HG02798 (cell line): ENCODE data around the gene MORN1.

Experiments
- ATAC-seq: cut with Tn5 transposase; IDR thresholded peaks from one replicate; pipeline ENCODE4 v1.9.1; 2021; ENCODE audit warnings: mild to moderate bottlenecking; ENCODE audit not compliant: unreplicated experiment, poor library complexity

The MORN1 gene

DNA sequence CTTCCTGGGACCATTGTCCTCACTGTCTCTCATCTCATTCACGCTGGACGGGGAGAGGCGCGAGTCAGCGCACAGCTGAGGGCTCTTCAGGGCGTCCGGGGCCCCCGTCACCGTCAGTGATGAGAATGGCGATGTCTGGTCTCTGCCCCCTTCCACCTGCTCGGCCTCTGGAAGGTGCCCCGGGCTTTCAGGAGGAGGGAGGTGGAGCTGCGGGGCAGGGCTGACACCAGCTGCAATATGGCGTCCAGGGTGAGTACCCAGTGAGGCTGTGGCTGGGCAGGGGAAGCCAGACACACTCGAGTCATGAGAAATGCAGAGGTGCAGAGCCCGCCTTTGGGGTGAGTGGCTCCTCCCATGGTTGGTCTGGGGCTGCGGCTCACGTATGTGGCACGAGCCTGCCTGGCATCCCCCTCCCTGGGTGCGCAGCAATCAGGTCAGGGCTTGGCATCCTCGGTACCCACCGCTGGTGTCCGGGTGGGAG is 15.1 kb downstream of the MORN1 start:
- no peak for ATAC-seq

DNA sequence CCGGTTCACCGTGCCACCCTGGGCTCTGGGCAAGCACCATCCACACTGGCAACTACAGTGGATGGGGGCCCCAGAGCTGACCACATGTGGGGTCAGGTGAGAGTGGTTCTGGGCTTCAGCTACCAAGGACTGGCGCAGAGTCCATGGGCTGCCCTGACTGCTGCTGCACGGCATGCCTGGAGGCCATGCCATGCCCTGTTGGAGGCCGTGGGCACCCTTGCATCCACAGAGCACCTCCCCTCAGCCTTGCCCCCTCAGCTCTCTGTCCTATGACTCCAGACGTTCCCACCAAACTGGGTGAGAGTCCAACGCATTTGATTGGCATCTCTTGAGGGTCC is 15.5 kb downstream of the MORN1 start:
- no peak for ATAC-seq

DNA sequence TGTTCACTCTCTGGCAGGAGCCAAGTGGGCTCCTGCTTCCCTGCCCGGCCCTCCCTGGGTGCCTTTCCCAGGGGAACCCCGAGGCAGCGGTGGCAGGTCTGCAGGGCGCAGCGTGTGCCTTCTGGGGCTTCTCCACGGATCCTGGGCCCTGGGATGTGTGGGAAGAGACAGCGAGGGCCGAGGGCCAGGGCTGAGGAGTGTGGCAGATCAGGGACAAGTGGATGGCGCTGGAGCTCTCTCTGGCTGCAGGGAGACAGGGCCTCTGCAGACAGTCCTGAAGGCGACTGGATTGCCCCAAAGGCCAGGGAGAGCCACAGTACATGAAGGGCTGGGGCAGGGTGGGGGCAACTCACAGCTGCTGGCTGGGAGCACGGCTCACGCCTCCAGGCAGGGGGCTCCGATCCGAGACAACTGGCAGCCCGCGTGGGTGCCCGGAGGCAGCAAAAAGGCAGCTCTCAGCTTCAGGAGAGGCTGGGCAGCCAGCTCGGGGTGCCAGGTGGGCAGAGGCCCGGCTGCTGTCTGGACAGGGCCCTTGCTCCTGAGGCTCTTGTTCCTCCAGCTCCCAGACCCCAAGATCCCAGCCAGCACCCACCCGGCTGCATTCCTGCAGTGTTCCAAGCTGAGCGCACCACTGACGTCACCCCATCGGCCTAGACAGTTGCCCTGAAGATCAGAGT is 16.0 kb downstream of the MORN1 start:
- no peak for ATAC-seq

DNA sequence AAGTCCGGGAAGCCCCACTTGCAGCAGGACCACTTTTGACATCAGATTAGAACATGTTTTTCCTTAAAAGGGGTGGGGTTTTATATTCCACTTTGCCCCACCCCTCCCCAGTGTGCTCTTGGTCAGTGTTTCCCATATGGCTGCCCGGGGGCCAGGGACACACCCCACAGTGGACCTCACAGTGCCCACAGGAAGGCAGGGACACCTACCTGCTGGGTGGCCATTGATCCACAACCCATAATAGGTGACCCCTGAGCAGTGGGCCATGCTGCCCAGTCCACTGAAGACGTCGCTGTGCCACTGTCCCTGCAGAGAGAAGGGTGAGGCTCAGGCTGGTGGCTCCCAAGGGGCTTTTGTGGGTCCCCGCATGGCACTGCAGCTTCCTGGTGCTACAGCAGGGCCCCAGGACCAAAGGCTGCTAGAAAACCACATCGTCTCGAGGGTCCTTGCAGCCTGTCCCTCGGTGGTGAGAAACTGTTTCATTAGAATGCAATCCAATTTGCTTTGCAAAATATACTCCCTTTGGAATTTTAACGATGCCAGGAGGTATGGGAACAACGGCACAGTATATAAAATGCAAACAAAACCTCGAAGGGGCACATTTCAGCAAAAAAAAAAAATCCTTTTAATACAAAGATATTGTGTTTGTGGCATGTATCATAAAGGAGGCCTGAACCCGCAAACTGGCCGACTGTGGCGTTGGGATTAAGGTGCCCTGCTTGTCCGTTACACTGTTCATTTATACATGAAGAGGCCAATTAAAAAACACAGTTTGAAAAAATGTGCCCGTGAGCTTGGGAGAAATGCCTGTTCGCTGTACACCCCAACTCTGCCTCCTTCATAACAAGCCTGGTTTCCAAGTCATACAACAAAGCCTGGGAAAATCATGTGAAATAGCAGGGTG is 16.9 kb downstream of the MORN1 start:
- ATAC-seq = no peak

DNA sequence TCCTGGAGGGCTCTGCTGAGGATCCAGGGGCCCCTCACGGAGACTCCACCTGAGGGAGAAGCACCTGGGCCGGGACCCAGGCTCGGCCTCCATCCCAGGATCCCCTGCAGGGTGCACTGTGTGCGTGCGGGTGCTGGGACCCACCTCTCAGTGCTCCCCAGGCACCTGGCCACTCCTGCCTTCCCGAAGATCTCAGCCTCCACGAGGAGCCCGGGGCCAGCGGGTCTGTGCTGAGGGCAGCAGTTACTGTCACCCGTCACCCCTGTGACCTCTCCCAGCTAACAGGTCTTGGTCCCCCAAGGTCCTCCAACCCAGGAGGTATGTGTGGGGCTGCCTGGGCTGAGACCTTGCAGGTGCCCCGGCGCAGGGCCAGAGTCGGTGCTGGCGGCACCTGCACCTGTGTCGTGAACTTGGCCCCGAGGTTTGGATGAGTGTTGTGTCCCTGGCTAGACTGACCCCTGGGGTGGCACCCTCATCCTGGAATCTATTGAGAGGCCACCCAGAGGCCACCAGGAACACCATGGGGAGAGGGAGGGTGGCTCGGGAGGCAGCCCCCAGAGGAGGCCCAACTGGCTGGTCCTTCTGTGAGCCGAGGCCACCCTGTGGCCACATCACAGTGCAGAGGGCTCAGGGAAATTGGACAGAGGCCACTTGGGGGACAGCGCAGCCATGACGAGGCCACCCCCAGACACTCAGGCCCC is 17.7 kb downstream of the MORN1 start:
- no peak for ATAC-seq

DNA sequence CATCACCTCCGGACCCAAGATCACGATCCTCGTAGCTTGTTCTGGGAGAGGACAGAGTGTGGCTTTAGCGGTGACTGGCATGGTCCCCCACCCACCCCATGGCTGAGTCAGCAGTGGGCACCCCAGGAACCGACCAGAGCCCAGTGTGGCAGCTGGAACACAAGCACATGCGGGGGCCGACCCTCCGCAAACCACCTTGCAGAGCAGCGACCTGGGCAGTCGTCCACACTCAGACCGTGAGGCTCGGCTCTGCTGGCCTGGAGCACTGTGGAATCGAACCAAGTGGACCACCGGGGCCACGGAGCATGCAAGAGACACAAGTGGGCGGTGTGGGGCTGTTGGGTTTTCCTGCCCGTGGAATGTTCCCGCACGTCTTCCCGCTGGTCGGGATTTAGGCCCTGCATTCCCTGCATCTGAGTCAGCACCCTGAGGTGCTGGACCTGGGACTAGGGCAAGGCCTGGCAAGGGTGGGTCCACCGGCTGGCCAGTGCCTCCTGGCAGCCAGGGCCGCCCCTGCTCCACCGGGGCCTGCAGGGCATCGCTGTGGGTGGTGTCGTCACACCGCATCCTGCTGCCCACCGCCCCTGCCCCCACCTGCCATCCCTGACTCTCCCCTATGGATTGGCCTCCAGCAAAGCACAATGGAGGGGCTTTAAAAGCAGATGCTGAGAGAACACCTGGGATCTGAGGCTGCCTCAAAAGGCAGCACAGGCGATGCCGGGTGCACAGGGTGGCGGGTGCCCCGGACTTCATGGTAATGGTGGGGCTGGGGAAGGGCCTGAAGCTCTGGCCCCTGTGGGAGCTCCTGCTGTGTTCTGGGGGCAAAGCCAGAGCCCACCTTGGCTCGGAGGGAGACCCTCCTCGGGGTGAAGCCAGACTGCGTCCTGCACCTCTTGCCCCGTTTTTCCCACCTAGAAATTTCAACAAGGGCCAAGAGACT is 18.5 kb downstream of the MORN1 start:
- no peak for ATAC-seq

DNA sequence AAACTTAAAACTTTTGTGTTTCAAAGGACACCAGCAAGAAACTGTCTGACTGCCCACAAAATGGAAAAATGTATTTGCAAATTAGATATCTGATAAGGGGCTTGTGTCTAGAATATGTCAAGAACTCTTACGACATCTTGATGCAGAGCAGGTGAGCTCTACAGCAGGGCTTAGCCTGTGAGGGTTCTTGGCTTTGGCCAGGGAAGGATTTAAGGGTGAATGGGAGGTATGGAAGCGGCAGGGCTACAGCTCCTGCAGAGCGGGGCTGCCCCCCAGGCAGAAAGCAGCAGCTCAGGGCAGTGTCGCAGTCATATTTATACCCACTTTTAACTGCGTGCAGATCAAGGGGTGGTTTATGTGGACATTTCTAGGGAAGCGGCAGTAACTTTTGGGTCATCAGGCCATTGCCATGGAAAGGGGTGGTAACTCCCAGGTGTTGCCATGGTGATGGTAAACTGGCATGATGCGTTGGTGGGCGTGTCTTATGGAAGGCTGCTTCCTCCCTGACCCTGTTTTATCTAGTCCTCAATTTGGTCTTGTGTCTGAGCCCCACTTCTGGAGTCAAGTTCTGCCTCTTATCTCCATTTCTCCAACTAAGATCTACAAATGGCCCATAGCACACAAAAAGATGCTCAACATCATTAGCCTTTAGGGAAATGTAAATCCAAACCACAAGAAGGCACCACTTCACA is 23.2 kb downstream of the MORN1 start:
- no peak for ATAC-seq

DNA sequence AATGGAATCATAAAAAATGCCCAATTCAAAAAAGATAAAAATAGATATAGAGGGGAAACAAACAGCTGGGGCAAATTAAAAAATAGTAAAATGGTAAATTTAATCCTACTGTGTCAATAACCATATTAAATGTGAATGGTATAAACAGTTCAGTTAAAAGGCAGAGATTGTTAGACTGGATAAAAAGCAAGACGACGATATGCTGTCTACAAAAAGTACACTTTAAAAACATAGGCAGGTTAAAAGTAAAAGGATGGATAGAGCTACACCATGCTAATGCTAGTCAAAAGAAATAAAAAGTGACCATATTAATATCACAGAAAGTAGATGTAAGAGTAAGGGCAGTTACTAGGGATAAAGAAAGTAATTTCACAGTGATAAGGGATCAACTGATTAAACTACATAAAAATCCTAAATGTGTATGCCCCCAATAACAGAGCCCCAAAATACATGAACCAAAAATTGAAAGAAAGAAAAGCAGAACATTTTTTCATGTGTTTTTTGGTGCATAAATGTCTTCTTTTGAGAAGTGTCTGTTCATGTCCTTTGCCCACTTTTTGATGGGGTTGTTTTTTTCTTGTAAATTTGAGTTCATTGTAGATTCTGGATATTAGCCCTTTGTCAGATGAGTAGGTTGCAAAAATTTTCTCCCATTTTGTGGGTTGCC is 27.4 kb downstream of the MORN1 start:
- no peak for ATAC-seq

DNA sequence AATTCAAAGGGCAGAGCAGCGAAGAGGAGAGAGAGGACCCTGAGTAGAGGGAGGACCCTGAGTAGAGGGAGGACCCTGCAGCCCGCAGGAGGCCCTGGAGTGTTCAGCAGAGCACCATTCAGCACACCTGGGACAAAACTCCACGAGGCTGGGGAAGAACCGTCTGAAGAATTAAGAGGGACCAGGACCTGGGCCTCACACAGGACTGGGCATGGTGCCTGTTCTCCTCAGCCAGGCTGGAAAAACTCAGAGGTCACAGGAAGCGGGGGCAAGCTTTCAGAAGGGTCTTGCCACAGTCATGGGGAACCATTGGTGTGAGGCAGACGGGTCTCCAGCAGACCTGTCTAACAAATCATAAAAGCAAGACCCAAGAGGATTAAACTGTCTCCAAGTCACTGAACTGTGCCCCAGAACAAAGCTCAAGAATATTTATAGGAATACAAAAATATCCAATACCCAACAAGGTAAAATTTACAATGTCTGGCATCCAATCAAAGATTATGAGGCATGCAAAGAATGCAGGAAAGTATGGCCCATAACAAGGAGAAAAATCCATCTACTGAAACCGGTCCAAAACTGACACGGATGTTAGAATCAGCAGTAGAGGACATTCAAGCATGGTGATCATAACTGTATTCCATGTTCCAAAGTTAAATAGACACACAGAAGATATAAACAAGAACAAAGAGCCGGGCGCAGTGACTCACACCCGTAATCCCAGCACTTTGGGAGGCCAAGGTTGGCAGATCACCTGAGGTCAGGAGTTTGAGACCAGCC is 30.6 kb downstream of the MORN1 start:
- ATAC-seq = no peak

DNA sequence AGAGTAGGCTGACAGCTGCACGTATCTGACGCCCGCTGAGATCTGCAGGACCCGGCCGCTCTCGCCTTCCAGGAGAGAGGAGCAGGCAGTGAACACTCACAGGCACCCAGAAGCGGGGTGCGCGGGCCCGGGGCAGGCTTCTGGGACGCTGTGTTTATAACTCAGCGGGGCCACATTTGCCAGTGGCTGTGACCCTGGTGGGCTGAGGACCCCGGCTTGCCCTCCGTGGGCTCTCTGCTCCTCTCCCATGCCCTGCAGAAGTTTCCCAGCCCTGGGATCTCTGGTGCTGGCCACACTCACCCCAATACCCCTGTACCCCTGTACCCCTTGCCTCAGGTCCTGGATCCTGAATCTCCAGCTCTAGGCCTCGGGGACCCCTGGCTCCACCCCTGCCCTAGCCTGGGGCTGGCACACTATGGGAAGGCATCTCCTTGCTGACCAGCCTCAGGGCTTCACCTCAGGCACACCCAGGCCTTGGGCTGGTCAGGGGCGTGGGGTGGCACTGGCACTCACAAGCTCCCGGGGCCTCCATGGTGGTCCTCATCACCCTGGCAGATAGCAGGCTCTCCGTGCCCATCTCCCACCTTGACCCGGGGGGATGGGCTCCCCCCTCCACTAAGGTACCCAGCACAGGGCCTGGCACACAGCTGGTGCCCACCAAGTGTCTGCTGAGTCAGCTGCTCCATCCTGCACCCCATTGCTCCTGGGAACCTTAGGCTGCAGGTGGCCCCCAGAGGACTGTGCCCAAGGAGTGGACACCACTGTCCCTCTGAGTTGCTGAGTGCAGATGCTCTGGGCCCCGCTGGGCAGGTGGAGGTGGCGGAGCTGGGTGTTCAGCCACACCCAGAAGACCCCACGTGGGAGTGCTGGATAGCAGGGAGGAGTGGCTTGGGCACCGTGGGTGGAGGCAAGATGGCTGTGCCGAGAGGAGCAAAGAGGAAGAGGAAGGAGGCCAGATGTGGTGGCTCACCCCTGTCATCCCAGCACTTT is 32.4 kb downstream of the MORN1 start:
- ATAC-seq = no peak

DNA sequence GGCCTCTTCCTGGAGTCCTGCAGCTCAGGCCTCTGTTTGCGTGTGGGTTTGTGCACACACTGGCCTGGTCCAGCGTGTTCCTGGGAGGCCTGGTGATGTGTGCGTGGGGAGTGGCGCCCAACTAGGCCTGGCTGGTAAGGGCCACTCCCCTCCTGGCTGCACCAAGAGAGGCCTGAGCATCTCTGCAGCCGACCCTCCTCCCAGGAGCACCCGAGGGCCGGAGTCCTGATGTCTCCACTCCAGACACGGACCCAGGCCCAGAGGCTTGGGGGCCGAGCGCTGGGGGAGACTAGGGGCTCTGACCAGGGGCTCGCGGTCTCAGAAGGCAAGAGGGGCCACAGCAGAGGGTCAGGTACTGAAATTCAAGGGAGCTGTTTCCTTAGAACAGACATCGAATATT is 33.3 kb downstream of the MORN1 start:
- ATAC-seq = no peak

DNA sequence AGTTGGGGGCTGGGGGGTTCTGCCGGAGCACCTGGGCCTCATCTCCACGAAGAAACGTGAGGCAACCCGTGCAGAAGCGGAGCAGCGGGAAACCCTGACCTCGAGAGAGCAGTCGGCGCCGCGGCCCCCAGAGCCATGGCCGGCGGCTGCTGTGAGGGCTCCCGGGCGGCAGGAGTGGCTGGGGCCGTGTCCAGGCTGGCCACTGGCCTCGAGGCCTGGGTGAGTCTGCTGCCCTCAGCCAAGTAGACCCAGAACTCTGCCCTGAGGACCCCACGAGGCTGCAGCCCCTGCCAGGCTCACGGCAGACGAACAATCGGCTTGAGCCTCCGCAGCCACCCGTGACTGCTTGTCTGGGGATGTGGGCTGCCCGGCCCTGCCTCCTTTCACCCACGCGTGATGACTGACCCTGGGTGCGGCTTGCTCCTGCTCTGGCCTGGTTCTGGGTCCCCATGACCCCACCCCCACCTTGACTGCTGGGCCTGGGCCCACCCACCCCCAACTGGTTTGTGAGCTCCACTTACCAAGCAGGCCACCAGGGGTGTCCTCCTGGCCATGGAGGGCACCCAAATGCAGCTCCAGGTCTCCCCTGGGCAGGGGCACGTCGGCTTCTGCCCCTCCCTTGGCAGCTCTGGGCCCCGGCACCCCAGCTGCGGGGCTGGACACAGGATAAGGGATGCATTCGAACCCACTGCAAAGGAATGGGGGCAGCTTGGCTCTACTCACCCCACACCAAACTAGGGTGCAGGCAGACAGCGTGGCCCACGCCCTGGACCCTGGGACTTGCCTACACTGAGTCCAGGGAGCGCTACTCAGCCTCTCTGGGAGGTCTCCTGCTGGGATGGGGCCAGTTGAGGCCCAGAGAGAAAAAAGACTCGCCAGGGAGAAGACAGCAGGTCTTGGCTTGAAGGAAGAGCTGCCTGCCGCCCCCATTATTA is 34.2 kb downstream of the MORN1 start:
- ATAC-seq = no peak

DNA sequence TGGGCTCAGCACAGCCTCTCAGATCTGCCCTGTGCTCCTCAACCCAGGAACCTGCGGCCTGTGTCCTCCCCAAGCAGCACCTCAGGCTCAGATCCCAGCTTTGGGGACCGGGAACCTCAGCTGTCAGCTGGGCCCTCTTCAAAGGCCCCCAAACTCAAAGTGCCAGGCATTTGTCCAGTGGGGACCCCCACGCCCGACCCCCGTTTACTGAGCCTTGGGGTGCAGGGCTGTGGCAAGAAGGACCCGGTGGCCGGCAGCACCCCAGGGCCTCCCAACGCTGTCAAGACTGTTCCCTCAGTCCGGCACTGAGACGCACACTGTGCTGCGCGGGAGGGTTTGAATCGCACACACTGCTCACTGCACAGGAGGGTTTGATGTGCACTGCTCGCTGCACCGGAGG is 35.0 kb downstream of the MORN1 start:
- ATAC-seq = no peak

DNA sequence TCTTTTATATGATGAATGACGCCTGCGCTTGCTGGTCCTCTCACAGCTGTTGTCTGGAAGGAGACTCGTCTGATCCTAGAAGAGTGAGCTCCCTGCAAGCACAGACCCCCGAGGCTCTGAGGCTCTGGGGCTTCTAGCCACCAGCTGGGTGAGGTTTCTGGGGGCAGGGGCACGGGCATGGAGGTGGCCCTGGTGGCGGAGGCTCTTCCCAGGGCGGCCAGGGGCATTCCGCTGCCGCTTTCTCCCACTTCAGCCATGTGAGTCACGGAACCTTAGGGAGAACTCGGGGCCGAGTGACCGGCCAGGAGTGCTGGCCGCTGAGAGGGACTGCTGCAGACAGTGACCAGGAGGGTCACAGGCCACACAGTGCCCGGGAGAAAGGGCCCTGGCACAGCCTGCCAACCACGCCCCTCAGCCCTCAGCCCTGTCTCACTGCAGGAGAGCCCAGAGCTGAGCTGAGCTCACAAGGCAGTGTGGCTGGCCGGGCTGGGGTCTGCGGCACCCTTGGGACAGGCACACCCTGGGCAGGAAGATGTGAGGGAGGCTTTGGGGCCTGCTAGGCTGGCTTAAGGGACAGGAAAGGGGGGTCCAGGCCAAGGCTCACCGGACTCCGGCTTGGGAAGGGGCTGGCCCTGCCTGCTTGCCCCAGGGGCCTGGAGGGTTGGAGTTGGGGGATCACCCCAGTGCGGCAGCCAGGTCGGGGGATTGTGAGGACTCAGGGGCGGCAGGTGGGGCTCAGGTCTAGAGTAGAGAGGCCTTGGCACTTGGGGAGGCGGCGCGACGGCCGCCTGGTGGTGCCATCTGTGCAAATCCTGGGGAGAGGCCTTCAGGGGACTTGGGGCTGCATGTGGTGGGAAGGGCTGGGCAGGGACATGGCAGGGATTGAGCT is 35.7 kb downstream of the MORN1 start:
- no peak for ATAC-seq
